Effector CD8-positive, alpha-beta T cell (primary cell): ENCODE results near the gene DNAJB8.

Experiments used
- DNase-seq: peaks from one replicate; lab custom pipeline; 2025; lab: John Stamatoyannopoulos, UW
- total RNA-seq, 4 experiments: gene quantifications; one replicate each; lab custom pipeline; 2026; lab: John Stamatoyannopoulos, UW

The DNAJB8 gene
- total RNA-seq = 0 to 0.24 (median 0) reads per million in 4 experiments

DNA sequence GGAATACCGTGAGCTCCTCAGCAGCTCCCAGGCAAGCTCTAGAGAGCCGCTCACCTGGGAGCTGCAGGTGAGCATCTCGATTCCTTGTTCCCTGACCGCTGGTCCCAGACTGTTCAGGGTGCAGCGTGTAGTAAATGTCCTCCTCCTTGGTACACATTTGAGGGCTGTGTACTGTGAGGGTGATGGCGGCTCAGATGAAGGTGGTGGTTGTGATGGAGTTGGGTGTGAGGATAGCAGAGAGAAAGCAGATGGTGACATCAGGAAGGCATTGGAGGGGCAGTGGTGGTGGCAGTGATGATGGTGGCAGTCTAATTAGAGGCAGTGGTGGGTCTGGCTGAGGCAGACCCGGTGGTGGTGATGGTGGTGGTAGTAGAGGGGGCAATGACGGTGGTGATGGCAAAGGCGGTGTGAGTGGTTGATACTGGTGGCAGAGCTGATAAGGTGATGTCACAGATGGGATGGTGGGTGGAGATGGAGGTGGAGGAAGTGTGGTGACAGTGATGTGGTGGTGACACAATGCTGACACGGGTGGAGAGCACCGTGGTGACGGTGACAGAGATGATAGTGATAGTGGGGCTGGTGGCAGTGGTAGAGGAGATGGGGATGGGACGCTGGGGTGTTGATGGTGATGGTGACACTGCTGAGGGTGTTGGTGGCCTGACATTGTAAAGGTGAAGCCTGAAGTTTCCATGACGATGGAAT is at the start of gene DNAJB8:
DNAJB8 (minus strand) TSS at position 51 of the 702 bp plus-strand sequence. CDS start 3,645 bp downstream, outside the sequence.
- DNase-seq = no peak

DNA sequence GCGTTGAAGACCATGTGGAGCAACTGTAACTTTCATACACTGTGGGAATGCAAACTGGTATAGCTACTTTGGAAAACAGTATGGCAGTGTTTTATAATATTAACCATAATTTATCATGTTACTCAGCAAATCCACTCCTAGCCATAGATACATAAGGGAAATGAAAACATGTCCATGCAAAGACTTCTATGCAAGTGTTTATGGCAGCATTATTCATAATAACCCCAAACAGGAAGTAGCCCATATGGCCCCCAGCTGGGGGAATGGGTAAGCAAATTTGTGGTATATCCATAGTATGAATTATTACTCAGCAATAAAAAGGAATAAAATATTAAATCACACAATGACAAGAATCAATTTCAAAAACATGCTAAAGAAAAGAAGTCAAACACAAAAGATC is 49.3 kb upstream of the DNAJB8 start:
- no peak for DNase-seq

DNA sequence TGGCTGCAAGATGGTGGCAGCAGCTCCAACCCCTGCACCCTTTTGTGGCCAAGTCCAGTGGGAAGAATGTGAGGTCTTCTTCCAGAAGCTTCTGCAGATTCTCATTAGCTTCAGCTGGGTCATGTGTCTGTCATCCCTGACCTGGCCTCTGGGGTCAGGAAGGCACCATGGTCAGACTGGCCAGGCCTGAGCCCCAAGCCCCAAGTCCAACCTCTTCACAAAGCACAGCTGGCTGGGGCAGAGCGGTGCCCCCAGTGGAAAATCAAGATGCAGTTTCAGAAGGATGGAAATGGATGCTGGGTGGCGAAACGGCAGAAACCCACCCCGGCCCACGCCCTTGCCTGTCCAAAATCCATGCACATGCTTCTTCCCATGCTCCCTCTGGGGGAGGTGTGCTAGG is 42.2 kb upstream of the DNAJB8 start:
- DNase-seq = no peak

DNA sequence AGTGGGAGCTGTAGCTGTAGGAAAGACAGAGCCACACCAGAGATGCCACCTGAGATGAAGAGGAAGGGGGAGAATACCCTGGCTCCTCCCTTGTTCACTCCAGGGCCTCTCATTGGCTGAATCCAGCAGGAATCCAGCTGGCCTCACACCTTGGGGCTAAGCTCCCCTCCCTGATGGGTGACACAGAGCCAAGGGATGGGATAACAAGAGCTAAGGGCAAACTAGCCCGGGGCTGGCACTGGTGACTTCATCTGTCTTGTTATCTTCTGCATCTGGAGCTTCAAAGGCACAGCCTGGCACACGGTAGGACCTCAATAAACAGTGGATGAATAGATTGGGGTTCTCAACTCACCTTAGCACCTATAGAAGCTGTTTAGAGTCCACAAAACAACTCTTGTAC is 40.1 kb upstream of the DNAJB8 start:
- DNase-seq = no peak

DNA sequence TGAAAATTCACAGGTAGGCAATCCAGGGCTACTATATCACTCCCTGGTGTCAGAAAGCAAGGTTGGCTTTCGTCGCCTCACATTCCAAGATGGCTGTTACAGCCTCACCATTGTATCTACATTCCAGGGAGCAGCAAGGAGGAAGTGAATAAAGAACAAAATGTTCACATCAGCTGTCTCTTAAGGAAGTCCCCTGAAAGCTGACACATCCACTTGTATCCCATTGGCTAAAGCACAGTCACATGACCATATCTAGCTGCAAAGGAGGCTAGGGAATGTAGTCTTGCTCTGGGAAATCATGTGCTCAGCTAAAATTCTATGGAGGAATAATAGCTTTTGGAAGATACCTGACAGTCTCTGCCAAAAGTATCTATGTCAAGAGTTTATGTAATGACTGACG is 39.1 kb upstream of the DNAJB8 start:
- DNase-seq = no peak

DNA sequence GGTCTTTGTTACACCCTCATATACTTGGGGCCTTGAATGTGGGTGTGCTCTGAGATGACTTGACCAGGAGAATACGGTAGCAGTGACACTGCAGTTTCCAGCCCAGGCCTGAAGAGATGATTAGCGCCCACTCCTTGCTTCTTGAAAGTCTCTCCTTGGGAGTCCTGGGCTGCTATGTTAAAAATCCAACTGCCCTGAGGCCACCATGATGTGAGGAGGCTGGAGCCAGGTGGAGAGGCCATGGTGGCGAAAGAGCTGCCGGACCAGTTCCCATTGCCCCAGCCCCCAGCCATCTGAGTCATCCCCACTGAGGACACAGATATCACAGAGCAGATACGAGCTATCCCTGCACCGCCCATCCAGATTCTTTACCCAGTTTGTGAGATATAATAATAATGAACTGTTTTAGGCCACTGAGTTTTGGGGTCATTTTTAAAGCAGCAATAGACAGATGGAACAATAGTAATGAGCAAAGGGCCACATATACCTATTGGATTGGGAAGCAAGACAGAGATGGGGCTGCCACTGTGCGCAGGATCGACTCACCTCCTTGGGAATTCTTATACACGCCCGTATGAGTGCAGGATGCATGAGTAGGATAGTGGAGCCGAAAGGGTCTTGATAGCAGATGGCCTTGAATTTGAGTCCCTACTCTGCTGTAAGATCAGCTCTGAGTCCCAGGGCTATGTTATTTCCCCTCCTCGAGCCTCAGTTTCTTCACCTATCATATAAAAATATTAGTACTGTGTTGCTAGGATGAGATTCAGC is 38.5 kb upstream of the DNAJB8 start:
- no peak for DNase-seq

DNA sequence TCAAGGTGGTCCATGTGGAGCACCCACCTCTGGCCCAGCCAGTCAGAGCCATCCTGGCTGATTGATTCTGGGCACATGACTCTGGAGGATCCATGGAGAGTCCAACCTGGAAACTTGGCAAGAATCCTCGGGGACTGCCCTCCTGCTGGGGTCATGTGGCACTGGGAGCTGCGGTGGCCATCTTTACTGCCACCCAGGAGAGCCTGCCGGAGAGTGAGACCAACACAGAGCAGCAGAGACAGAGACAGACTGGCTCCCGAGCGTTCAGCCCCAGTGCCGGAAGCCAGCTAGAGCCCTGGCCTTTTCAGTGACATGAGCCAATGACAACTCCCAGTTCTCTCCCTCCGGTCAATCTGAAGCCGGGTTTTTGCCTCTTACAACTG is 37.8 kb upstream of the DNAJB8 start:
- no peak for DNase-seq

DNA sequence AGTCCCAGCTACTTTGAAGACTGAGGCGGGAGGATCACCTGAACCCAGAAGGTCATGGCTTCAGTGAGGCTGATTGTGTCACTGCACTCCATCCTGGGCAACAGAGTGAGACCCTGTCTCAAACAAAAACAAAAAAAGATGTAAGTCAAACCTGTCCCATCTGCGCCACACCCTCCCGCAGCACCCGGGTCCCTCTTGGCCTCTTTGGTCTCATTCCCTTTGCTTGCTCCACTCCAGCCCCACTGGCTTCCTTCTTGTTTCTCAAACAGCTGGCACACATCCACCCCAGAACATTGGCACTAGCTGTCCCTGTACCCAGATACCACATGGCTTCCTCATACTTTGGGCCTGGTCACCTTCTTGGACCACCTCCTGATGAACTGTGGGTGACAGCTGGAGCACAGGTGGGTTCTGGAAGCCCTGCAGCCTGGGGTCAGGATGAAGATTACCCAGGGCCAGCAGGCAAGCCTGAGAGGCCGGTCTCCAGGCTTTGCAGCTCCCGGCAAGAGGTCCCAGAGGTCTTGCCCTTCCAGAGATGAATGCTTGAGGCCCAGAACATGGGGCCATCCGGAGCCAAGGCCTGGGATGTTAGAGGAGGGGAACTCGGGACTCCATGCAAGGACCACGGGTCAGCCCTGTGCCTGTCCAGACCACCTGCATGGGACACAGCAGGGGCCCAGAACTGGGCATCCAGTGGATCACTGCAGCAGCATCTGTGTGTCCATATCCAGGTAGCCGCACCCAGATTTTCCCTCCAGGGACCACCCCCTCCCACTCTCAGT is 37.3 kb upstream of the DNAJB8 start:
- DNase-seq = no peak

DNA sequence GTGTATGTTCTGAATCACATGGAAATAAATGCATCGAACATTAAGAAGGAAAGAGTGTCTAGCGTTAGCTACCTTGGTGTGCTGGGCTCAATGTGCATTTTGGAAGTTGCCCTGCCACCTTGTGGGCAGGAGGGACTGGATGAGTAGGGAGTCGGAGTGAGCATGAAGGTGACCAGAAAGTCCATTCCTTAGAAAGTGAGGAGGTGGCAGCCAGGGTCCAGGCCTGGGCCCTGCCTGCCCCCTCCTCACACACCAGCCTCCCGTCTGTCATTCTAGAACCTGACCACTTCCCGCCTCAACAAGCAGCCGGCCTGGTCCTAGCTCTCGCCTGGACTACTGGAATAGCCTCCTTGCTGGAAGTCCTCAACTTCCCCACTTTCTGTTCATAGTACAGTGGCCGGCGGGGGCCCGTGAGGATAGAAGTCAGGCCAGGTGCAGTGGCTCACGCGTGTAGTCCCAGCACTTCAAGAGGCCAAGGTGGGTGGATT is 36.5 kb upstream of the DNAJB8 start:
- no peak for DNase-seq

DNA sequence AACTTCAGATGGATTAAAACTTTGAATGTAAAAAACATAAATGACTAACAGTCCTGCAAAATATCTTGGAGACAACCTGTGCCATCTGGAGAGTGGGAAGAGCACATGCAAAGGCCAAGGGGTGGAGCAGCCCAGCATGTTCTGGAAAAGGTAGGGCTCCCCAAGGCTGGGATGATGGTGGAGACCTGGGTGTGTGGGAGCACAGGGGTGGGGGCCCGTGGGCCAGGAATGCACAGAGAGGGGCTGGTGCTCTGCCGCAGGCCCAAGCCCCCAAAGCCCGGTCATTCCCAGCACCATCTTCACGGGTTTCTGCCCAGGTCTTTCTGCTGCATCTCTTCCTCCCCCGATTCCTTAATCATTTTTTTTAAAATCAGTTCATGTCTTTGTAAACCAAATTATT is 36.0 kb upstream of the DNAJB8 start:
- DNase-seq = no peak

DNA sequence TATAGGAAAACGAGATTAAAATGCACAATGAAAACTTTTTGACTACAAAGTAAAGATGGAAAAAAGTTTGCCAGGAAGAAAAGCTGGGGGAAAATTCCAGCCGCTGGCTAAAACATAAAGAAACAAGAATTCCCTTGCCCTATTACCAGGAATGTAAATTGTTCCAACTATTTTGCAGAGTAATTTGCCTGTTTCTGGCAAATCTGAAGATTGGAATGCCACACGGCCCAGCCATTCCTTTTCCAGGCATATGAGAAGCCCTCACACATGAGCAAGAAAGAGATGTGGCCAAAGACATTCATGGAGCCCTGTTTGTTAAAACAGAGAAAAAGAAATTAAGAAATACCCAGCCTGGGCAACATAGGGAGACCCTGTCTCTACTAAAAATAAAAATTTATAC is 34.7 kb upstream of the DNAJB8 start:
- DNase-seq = no peak

DNA sequence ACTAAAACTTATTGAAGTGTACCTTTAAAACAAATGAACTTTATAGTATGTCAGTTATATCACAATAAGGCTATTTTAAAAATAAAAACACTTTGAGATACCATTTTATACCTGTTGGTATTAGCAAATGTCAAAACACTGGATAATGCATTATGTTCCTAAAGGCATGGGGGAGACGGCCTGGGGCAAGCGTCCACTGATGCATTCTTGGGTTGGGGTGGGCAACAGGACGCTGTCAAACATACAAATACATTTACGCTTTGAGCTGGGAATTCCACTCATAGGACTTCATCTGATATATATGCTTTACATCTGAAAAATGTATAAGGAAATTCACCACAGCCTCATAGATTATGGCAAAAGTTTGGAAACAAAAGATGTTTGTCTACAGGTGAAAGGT is 33.9 kb upstream of the DNAJB8 start:
- no peak for DNase-seq

DNA sequence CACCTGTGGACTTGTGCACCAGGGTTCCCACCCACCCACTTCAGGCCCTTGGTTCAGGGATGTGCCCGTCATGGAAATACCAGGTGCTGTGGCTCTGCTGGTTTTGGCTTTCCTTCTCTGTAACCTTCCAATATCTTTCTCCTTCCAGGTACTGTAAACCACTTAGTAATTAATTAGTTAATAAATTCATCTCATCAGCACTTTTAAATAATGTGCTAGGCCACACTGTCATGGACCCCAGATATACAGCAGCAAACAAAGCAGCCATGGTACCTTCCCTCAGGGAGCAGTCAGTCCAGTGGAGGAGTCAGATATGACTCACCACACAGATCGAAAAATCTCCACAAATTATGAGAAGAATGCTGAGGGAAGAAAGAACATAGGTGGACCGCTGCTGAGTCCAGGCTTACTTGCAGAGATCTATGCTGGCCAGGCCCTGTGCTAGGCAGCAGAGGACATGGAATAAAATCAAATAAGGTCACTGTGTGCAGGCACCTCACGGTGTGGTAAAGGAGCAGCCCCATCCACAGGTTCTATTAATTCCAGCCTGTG is 33.1 kb upstream of the DNAJB8 start:
- DNase-seq = no peak

DNA sequence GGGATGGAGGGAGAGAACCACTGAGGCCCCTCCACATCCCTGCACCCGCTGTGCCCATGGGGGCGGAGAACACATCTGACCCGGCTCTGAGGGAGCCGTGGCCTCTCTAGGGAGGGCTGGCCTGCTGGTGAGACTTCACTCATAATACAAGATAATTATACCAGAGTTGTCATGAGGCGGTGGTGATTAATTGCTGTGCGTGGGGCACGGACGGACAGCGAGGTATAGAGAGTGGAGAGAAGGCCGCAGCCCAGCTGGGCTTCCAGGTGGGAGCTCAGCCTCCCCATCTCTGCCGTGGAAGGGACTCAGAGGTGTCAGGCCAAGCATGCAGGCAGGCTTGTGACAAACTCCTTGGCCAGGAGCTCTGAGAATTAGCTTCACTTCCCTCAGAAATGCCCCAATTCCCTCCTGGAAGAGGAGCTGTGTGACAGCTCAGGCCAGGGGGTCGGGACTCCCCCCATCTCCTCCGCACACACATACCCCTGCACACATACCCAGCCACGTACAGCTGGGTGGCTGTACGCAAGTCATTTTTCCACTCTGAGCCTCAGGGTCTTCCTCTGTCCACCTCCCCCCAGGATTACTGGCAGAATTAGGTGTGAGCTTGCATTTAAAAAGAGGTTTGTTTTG is 32.3 kb upstream of the DNAJB8 start:
- DNase-seq = no peak

DNA sequence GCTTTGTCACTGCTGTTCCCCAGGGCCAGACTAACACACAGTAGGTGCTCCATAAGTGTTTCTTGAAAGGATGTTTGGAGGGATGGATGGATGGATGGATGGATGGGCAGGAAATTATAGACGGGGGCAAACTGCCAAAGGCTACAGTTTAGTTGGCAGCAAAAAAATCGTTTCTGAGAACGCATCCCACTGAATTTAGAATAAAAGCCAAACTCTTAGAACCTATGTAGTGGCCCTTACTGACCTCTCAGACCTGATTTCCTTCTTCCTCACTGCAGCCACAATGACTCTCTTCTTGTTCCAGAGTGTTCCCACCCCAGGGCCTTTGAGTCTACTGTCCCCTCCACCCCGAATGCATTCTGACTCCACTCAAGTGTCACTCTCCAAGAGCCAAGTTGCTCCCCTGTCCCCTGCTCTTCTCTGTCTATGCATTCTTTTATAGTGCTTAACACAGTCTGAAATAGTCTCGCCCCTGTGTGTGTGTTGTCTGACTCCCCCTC is 31.5 kb upstream of the DNAJB8 start:
- DNase-seq = no peak

DNA sequence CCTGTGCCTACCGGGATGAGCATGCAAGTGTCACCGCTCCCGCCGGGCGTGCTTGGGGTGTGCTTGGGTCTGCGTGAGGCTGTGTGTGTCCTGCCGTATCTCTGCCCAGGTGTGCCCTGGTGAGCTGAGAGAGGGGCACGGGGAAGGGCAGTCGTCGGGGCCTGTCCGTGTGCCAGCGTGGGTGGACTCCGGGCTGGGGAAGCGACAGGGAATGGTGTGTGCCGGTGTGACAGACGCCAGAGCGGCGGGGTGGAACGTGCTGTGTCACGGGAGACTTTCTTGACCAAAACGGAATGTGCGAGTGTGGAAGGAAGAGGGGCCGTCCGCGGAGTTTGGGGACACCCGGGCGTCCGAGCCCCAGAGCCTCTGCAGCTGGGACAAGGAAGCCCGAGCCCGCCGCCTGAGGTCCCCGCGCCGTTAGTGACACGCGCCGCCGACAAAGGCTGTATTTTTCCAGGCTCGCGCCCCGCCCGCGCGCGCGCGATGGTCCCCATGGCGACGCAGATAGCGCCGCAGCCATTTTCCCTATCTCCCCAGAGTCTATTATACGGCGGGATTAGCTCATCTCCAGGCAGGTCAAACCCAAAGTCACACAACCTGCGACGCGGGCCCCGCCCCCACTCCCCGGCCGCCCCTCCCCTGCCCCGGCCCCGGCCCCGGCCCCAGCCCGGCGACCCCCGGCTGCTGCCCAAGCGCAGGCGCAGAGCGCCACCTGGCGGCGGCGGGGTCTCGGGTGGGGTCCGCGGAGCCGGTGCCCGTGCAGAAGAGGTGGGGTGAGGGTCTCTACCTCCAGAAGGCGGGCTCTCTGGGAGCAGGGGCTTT is 30.8 kb upstream of the DNAJB8 start:
- DNase-seq = peak; percentile 58

DNA sequence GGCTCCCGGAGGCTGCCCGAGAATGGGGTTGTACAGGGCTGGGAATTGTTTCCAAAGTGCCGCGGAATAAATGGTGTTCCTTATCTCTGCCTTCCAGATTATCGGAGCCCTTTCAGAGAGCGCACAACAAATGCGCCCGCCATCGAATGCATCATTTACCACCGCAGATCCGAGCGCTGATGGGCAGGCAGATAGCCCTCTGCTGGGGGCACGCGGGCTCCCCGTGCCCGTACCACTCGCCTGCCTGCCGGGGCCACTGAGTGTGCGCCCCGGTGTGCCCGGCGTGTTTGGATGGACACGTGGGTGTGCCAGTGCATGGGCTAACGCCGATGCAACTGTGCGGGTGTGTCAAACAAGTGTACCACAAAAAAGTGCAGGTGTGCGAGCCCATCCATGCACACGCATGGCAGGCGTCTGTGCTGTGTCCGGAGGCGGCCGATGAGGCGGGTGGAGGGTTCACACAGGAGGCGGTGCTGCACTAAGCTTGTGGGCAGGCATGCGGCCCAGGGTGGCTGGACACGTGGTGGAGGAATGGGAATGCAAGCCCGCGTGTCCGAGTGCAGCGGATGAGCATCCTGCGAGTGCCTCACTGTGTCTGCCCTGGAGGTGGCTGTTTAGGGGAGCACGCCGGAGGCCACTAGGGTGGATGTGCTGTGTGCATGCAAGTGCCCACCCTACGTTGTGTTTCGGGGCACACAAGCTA is 30.1 kb upstream of the DNAJB8 start:
- DNase-seq = no peak

DNA sequence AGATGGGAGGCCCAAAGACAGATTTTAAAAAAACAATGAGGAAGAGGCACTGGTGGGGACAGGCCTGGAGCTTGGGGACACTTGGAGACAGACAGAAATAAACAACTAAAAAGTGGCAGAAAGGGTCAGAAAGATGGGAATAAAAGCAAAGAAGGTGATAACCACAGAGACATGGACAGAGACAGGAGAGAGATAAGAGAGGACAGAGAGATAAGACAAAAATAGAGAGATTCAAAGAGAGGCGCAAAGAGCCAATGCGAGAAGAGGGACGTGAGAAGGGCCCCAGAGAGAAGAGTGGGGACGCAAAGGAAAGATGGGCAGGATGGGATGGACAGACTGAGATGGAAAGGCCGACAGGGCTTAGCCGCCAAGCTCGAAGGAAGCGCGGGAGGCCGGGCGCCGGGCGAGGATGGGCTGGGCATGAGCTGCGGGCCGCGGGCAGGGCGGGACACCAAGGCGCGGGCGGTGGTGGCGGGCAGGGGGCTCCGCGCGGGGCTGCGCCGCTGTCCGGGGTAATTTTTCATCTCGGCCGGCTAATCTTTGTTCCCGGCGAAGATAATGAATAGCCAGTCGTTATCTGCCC is 29.4 kb upstream of the DNAJB8 start:
- no peak for DNase-seq

DNA sequence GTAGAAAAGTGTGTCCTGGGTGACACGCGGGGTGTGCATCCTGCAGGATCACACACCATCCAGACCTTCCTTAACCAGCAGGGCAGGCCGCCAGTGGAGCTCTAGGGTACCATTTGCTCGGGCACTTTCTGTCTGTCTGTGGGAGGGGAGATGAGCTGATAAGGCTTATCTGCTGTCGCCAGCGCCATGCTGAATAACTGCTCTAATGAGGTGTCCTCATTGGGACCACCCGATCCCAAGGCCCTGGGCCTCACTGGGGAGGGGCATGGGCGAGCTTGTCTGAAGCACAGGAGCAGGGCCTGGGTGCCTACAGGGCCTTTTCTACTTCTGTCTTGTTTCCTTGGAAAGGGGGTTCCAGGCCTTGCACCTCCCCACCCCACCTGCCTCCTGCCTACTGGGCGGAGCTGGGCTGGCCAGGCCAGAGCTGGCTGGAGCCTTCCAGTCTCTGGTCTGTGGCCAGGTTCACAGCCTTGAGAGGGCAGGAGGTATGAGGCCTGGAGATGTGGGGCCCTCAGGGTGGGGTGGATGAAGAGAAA is 28.8 kb upstream of the DNAJB8 start:
- no peak for DNase-seq

DNA sequence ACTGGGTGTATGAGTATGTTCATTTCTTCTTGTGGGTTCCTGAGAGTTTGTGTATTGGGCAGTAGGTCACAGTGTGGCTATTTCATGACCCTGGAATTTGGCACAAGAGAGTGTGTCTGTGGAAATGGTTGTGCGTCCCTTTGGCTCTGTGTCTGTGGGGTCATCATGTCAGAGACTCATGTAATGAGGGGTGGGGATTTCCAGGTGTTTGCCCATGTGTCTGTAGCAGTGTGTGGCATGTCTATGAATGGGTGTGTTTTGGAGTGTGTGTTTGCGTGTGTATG is 27.6 kb upstream of the DNAJB8 start:
- no peak for DNase-seq
